DMS53 treated with DMSO at 0.1 percent for 48 hours (cell line): ENCODE results near the gene USP47.

Experiments
- DNase-seq: peaks from one replicate; lab custom pipeline; 2025; ENCODE audit not compliant: unreplicated experiment; lab: John Stamatoyannopoulos, UW

Gene USP47

GRCh38 chr11:11937433-11937832 lies 95.7 kb downstream of the USP47 start:
- DNase-seq: no peak

- peak; percentile 10 for DNase-seq
Measured at GRCh38 chr11:11937957-11938356, 96.2 kb downstream of the USP47 start.

- DNase-seq: no peak
Measured at GRCh38 chr11:11940551-11940950, 98.8 kb downstream of the USP47 start.

- DNase-seq: no peak
Measured at GRCh38 chr11:11942668-11943067, 100.9 kb downstream of the USP47 start.

GRCh38 chr11:11944444-11944843 lies 102.7 kb downstream of the USP47 start:
- no peak for DNase-seq

- DNase-seq: no peak
Measured at GRCh38 chr11:11946180-11946579, 104.4 kb downstream of the USP47 start.

- DNase-seq: no peak
Measured at GRCh38 chr11:11946878-11947277, 105.1 kb downstream of the USP47 start.

- DNase-seq: no peak
Measured at GRCh38 chr11:11947825-11948224, 106.1 kb downstream of the USP47 start.

- no peak for DNase-seq
Measured at GRCh38 chr11:11948242-11948947, 106.6 kb downstream of the USP47 start.

- no peak for DNase-seq
Measured at GRCh38 chr11:11949482-11949881, 107.7 kb downstream of the USP47 start.

GRCh38 chr11:11952036-11952435 lies 110.3 kb downstream of the USP47 start:
- DNase-seq: no peak

GRCh38 chr11:11956006-11956405 lies 114.2 kb downstream of the USP47 start:
- no peak for DNase-seq

- no peak for DNase-seq
Measured at GRCh38 chr11:11958403-11959231, 116.8 kb downstream of the USP47 start.

- no peak for DNase-seq
Measured at GRCh38 chr11:11959601-11960000, 117.8 kb downstream of the USP47 start.

GRCh38 chr11:11960687-11961086 lies 118.9 kb downstream of the USP47 start:
- no peak for DNase-seq

GRCh38 chr11:11961399-11962028 lies 119.7 kb downstream of the USP47 start:
- DNase-seq: no peak

GRCh38 chr11:11963067-11963466 lies 121.3 kb downstream of the USP47 start:
- DNase-seq: no peak

- DNase-seq: no peak
Measured at GRCh38 chr11:11963842-11964773, 122.3 kb downstream of the USP47 start.

GRCh38 chr11:11964774-11965150 lies 123.0 kb downstream of the USP47 start:
- no peak for DNase-seq

GRCh38 chr11:11965192-11965591 lies 123.4 kb downstream of the USP47 start:
- DNase-seq: no peak
